HepG2 (cell line): ENCODE data around the gene TBC1D22A. TPM values are rescaled to one million over a fixed set of nuclear protein-coding genes. Genes with fewer than 3 reads are reported as not detected.

Source experiments
- ATAC-seq: fragments of 200-7000 bp; cut with Tn5 transposase; 3 replicates; pipeline ENCODE4 v1.9.1; 2020; ENCODE audit warnings: mild to moderate bottlenecking, moderate library complexity
- BruUV-seq: library from RNA; stranded (reverse); fragments of 400-500 nt; replicated peaks from 2 replicates; lab custom pipeline; 2021; lab: Mats Ljungman, UMichigan
- CTCF ChIA-PET: fragments of 300-600 bp; formaldehyde crosslinking; extraction: SDS; loops from one replicate; lab custom pipeline; 2021; ENCODE audit warnings: low total read pairs, inconsistent platforms, low intra/inter-chr PET ratio; lab: Yijun Ruan, JAX
- POLR2A ChIA-PET: fragments of 350-600 bp; sonication (Branson Sonifier 250); formaldehyde crosslinking; loops from one replicate; lab custom pipeline; 2020; ENCODE audit warnings: antibody characterized with exemption, inconsistent platforms; lab: Yijun Ruan, JAX
- DNase-seq: peaks from one replicate; pipeline ENCODE4 v3.0.0-alpha.2; 2015; ENCODE audit warnings: low spot score
- FAIRE-seq: peaks from 3 replicates; lab custom pipeline; 2011; peaks lifted over from hg19 to GRCh38; lab: Jason Lieb, UNC
- H2AFZ ChIP-seq: one replicate; pipeline ENCODE4 v1.6.1; 2011; ENCODE audit warnings: low read length, inconsistent platforms
- H3K27ac ChIP-seq: fragments of 300-600 bp; 3 replicates; pipeline ENCODE4 v1.8.0; 2011; ENCODE audit warnings: mixed run types, mild to moderate bottlenecking, mixed read lengths, low read length, inconsistent platforms; ENCODE audit not compliant: insufficient read depth; ENCODE audit errors: extremely low read length
- H3K27me3 ChIP-seq, 2 experiments: fragments of 200-600 bp in 1 of 2; 2 replicates in 1 of 2; 3 replicates in 1 of 2; pipeline versions ENCODE4 v1.6.0 to v1.8.0; 2011; ENCODE audit warnings: low read length in 2 of 2, mild to moderate bottlenecking in 2 of 2, moderate library complexity in 2 of 2, inconsistent platforms in 1 of 2; ENCODE audit not compliant: insufficient read depth in 2 of 2, control insufficient read depth in 1 of 2
- H3K36me3 ChIP-seq, 2 experiments: fragments of 200-600 bp in 1 of 2; replicated peaks in 1 of 2; 2 replicates in 1 of 2; 3 replicates in 1 of 2; pipeline versions ENCODE4 v1.5.1 to v1.8.0; 2011; ENCODE audit warnings: low read length in 2 of 2, inconsistent platforms in 1 of 2; ENCODE audit not compliant: insufficient read depth in 2 of 2, control insufficient read depth in 1 of 2
- H3K4me1 ChIP-seq: 2 replicates; pipeline ENCODE4 v1.5.1; 2012; ENCODE audit warnings: low read length, inconsistent platforms; ENCODE audit not compliant: insufficient read depth
- H3K4me2 ChIP-seq: 2 replicates; pipeline ENCODE4 v1.6.0; 2011; ENCODE audit warnings: low read depth, low read length, inconsistent platforms
- H3K4me3 ChIP-seq, 3 experiments: fragments of 200-600 bp in 1 of 3; sonication (generic), shearing (Covaris generic) in 1 of 3; replicated peaks in 1 of 3; 2 replicates each; pipeline ENCODE4 v1.5.1; 2011 to 2016; ENCODE audit warnings: low read length in 3 of 3, inconsistent platforms in 2 of 3, low read depth in 2 of 3, mild to moderate bottlenecking in 2 of 3, control low read depth in 1 of 3, mixed read lengths in 1 of 3; ENCODE audit not compliant: insufficient read depth in 1 of 3
- H3K79me2 ChIP-seq: one replicate; pipeline ENCODE4 v1.6.1; 2011; ENCODE audit warnings: low read length, inconsistent platforms; ENCODE audit not compliant: insufficient read depth
- H3K9ac ChIP-seq: 2 replicates; pipeline ENCODE4 v1.6.0; 2011; ENCODE audit warnings: mild to moderate bottlenecking, low read depth, low read length, inconsistent platforms; ENCODE audit not compliant: insufficient read depth
- H3K9me3 ChIP-seq: 2 replicates; pipeline ENCODE4 v1.5.1; 2012; ENCODE audit warnings: mild to moderate bottlenecking, low read length
- H4K20me1 ChIP-seq: 2 replicates; pipeline ENCODE4 v1.6.0; 2011; ENCODE audit warnings: inconsistent platforms, mild to moderate bottlenecking, low read length, moderate library complexity; ENCODE audit not compliant: insufficient read depth
- AFF4 ChIP-seq: sonication (generic); formaldehyde crosslinking; IDR thresholded peaks from 2 replicates; pipeline ENCODE4 v1.4.0; 2020; ENCODE audit warnings: missing genetic modification reagents
- ETV5 ChIP-seq: IDR thresholded peaks from 2 replicates; pipeline ENCODE4 v1.6.1; 2018; ENCODE audit warnings: missing biosample characterization, missing genetic modification reagents, inconsistent platforms, borderline replicate concordance
- FOXK2 ChIP-seq: fragments of 450-650 bp; IDR thresholded peaks from 2 replicates; pipeline ENCODE4 v1.6.1; 2016
- KLF11 ChIP-seq: IDR thresholded peaks from 2 replicates; pipeline ENCODE4 v1.6.1; 2016; ENCODE audit warnings: missing compliant biosample characterization
- PAF1 ChIP-seq: IDR thresholded peaks from 2 replicates; pipeline ENCODE4 v1.6.1; 2016; ENCODE audit warnings: missing genetic modification reagents, missing compliant biosample characterization
- TAF1 ChIP-seq: sonication (generic); formaldehyde crosslinking; IDR thresholded peaks from 2 replicates; pipeline ENCODE4 v1.4.0; 2020; ENCODE audit warnings: missing genetic modification reagents
- THAP8 ChIP-seq: sonication (generic); formaldehyde crosslinking; IDR thresholded peaks from 2 replicates; pipeline ENCODE4 v1.5.1; 2020; ENCODE audit warnings: missing genetic modification reagents, mild to moderate bottlenecking, borderline replicate concordance
- YEATS4 ChIP-seq: sonication (generic); formaldehyde crosslinking; IDR thresholded peaks from 2 replicates; pipeline ENCODE4 v1.4.0; 2020; ENCODE audit warnings: missing genetic modification reagents, borderline replicate concordance
- ZMYM4 ChIP-seq: sonication (generic); formaldehyde crosslinking; IDR thresholded peaks from 2 replicates; pipeline ENCODE4 v1.8.1; 2023; ENCODE audit warnings: mild to moderate bottlenecking, missing genetic modification reagents
- ZNF12 ChIP-seq: sonication (generic); formaldehyde crosslinking; IDR thresholded peaks from 2 replicates; pipeline ENCODE4 v1.5.0; 2020; ENCODE audit warnings: missing genetic modification reagents
- ZNF543 ChIP-seq: sonication (generic); formaldehyde crosslinking; IDR thresholded peaks from 2 replicates; pipeline ENCODE4 v1.4.0; 2020; ENCODE audit warnings: mild to moderate bottlenecking, missing genetic modification reagents
- ZNF7 ChIP-seq: IDR thresholded peaks from 2 replicates; pipeline ENCODE4 v1.6.1; 2016; ENCODE audit warnings: missing biosample characterization, missing genetic modification reagents
- WGBS: methylation state at CpG from one replicate; pipeline ENCODE4 v1.1.6; 2017; ENCODE audit warnings: low lambda C conversion rate; 5-methylcytosine and 5-hydroxymethylcytosine counted together
- in situ Hi-C: cut with HindIII; loops from 2 replicates; pipeline ENCODE4 v1.10.0; 2017; ENCODE audit warnings: low pct_unique_long_range_greater_than_20kb; ENCODE audit not compliant: extremely low pct_ligation_motif_present
- intact Hi-C: fragments of 100-400 bp; cut with micrococcal nuclease; formaldehyde crosslinking; loops from one replicate; pipeline ENCODE4 v1.10.0; 2022; ENCODE audit not compliant: unreplicated experiment
- polyA plus RNA-seq, 8 experiments: library from polyadenylated mRNA; depleted of rRNA in 3 of 8; stranded (reverse) in 7 of 8; unstranded in 1 of 8; fragments of >200 nt; fragmentation: Illumina TruSeq in 4 of 8; extraction: Trizol in 4 of 8; gene quantifications; 2 replicates each; pipeline versions ENCODE4 v1.2.1 to v1.2.3, GENCODE V29; 2011 to 2016; ENCODE audit warnings: low read depth in 4 of 8, missing spikeins in 1 of 8, mixed read lengths in 1 of 8; ENCODE audit not compliant: insufficient read depth in 1 of 8
- total RNA-seq, 5 experiments: library from RNA; depleted of rRNA; stranded (reverse); fragments of >200 nt; fragmentation: Illumina TruSeq; extraction: Trizol; gene quantifications; 2 replicates each; pipeline ENCODE4 v1.2.3, GENCODE V29; 2016; ENCODE audit warnings: low read depth in 1 of 5

TBC1D22A gene
- total and polyA plus RNA-seq, 2 of the 13 experiments (the other 11 are each of a cell fraction or from before 2014, with no cell fraction given) = 17.3 to 18.0 TPM

GRCh38 chr22:46969491-46969890 lies 207.0 kb downstream of the TBC1D22A start:
- peaks cover 2% of the 10 kb centered on the region; the same call in 1 of the 2 replicates for H4K20me1 ChIP-seq
- no peak overlapping the region for H3K4me3 ChIP-seq
- no peak overlapping the region for H3K9ac ChIP-seq
- intact Hi-C loops (no loop called here), in situ Hi-C loops (no loop called here)
- ChIA-PET CTCF (no interaction called here), POLR2A (no interaction called here)
- H2AFZ ChIP-seq = no peak overlapping the region
- H3K79me2 ChIP-seq = no peaks in the 10 kb centered on the region
- no peak overlapping the region for H3K4me2 ChIP-seq
- peaks cover 5 to 7% of the 10 kb centered on the region in 2 experiments; a peak in 4 of 5 replicates for H3K36me3 ChIP-seq
- no peaks in the 10 kb centered on the region for H3K9me3 ChIP-seq
- no peaks in the 10 kb centered on the region for H3K27me3 ChIP-seq
- no peak for FAIRE-seq
- no TSS peak for BruUV-seq
- no peak for ATAC-seq
- WGBS = 91% methylated on average over 4 of the region's 4 CpGs
- TF ChIP-seq ZMYM4 (CRISPR knock-in tag) (no peak), ZNF12 (CRISPR knock-in tag) (no peak), ZNF543 (no peak)
- TF ChIP-seq, all 625 proteins: peak for 0
- Histone ChIP-seq H3K27ac (no peak overlapping the region), H3K4me1 (peaks cover 13% of the 10 kb centered on the region)
- DNase-seq = no peak

- DNase-seq (no peak), FAIRE-seq (no peak), ATAC-seq (no peak)
- Histone ChIP-seq H3K79me2 (no peaks in the 10 kb centered on the region), H3K4me1 (peaks cover 13% of the 10 kb centered on the region), H3K4me2 (no peak overlapping the region), H3K27me3 (no peaks in the 10 kb centered on the region), H3K36me3 (peaks cover 7 to 10% of the 10 kb centered on the region in 2 experiments; a peak in 4 of 5 replicates), H3K27ac (no peak overlapping the region), H4K20me1 (peaks cover 2% of the 10 kb centered on the region; the same call in 1 of the 2 replicates), H3K9me3 (no peaks in the 10 kb centered on the region), H3K9ac (no peak overlapping the region), H2AFZ (no peak overlapping the region), H3K4me3 (no peak overlapping the region)
- ChIA-PET CTCF (no interaction called here), POLR2A (no interaction called here)
- in situ Hi-C loops = no loop called here
- no TSS peak for BruUV-seq
- whole genome bisulfite sequencing = 97% methylated on average over 4 of the region's 6 CpGs
- intact Hi-C loops = no loop called here
- TF ChIP-seq TAF1 (no peak), FOXK2 (no peak), AFF4 (no peak), KLF11 (CRISPR knock-in tag) (no peak), ETV5 (CRISPR knock-in tag) (no peak), THAP8 (CRISPR knock-in tag) (no peak), PAF1 (CRISPR knock-in tag) (no peak), YEATS4 (CRISPR knock-in tag) (no peak), ZNF7 (CRISPR knock-in tag) (no peak)
These were observed 207.5 kb downstream of the TBC1D22A start for GRCh38 chr22:46969961-46970360.
